ENCODE measurements around the gene NDST3.

GRCh38 chr4:118082182-118082581, 47.9 kb downstream of the NDST3 start:
- TF ChIP-seq POLR2A (IDR thresholded peaks at IDR 0.05; ENCODE audit: low read length): no peak
- no peak for TF ChIP-seq GATA1 (IDR thresholded peaks at IDR 0.05; ENCODE audit: low read depth, low read length)
